IMR-90 (cell line): ENCODE data around the gene NXPH2. TPM values are rescaled to one million over a fixed set of nuclear protein-coding genes. Genes with fewer than 3 reads are reported as not detected.

ENCODE experiments used
- ATAC-seq: fragments of 200-7000 bp; cut with Tn5 transposase; 2 replicates; pipeline ENCODE4 v1.9.1; 2020; ENCODE audit warnings: low read depth, mild to moderate bottlenecking, moderate library complexity
- BruUV-seq: library from RNA; stranded (reverse); fragments of 400-500 nt; replicated peaks from 2 replicates; lab custom pipeline; 2021; lab: Mats Ljungman, UMichigan
- CTCF ChIA-PET: fragments of 300-600 bp; formaldehyde crosslinking; extraction: SDS; loops from one replicate; lab custom pipeline; 2021; ENCODE audit warnings: antibody characterized with exemption; lab: Yijun Ruan, JAX
- POLR2A ChIA-PET: fragments of 300-600 bp; sonication (Branson Sonifier 250); formaldehyde crosslinking; loops from one replicate; lab custom pipeline; 2022; ENCODE audit warnings: antibody characterized with exemption; ENCODE audit not compliant: unreplicated experiment; lab: Charles Lee
- DNase-seq: peaks from one replicate; pipeline ENCODE4 v3.0.0; 2013
- H2AFZ ChIP-seq: replicated peaks from 2 replicates; pipeline ENCODE3; 2013; ENCODE audit warnings: low read length, mild to moderate bottlenecking; ENCODE audit not compliant: poor library complexity
- H2AK5ac ChIP-seq: 2 replicates; pipeline ENCODE4 v1.6.1; 2013; ENCODE audit warnings: low read depth, low read length, inconsistent platforms
- H2AK9ac ChIP-seq: replicated peaks from 2 replicates; pipeline ENCODE3; 2013; ENCODE audit warnings: mild to moderate bottlenecking, low read depth, low read length, moderate library complexity; ENCODE audit not compliant: poor library complexity
- H2BK120ac ChIP-seq: 2 replicates; pipeline ENCODE4 v1.6.1; 2013; ENCODE audit warnings: low read depth, low read length, inconsistent platforms
- H2BK15ac ChIP-seq: 3 replicates; pipeline ENCODE4 v1.6.1; 2013; ENCODE audit warnings: low read depth, low read length, inconsistent platforms
- H2BK20ac ChIP-seq: 2 replicates; pipeline ENCODE4 v1.6.1; 2013; ENCODE audit warnings: low read depth, mild to moderate bottlenecking, inconsistent platforms, low read length, moderate library complexity
- H2BK5ac ChIP-seq: 2 replicates; pipeline ENCODE4 v1.6.1; 2013; ENCODE audit warnings: mild to moderate bottlenecking, low read depth, low read length, inconsistent platforms; ENCODE audit not compliant: poor library complexity, severe bottlenecking
- H3K14ac ChIP-seq: replicated peaks from 2 replicates; pipeline ENCODE4 v1.6.1; 2013; ENCODE audit warnings: low read depth, low read length, inconsistent platforms
- H3K18ac ChIP-seq: 2 replicates; pipeline ENCODE4 v1.6.1; 2013; ENCODE audit warnings: low read depth, low read length, control low read depth
- H3K23ac ChIP-seq: 2 replicates; pipeline ENCODE4 v1.6.1; 2013; ENCODE audit warnings: low read depth, low read length, inconsistent platforms
- H3K27ac ChIP-seq: 2 replicates; pipeline ENCODE4 v1.5.1; 2013; ENCODE audit warnings: mild to moderate bottlenecking, control low read depth, low read length; ENCODE audit not compliant: insufficient read depth
- H3K27me3 ChIP-seq: 2 replicates; pipeline ENCODE4 v1.6.1; 2013; ENCODE audit warnings: low read length; ENCODE audit not compliant: control insufficient read depth, insufficient read depth
- H3K36me3 ChIP-seq: 2 replicates; pipeline ENCODE4 v1.6.1; 2013; ENCODE audit warnings: low read length, mixed read lengths; ENCODE audit not compliant: control insufficient read depth, insufficient read depth
- H3K4ac ChIP-seq: 2 replicates; pipeline ENCODE4 v1.6.1; 2013; ENCODE audit warnings: low read depth, low read length, inconsistent platforms
- H3K4me1 ChIP-seq: 2 replicates; pipeline ENCODE4 v1.6.1; 2013; ENCODE audit warnings: low read length, mixed read lengths; ENCODE audit not compliant: control insufficient read depth, insufficient read depth
- H3K4me2 ChIP-seq: 2 replicates; pipeline ENCODE4 v1.6.1; 2013; ENCODE audit warnings: low read depth, mild to moderate bottlenecking, control low read depth, low read length, moderate library complexity
- H3K4me3 ChIP-seq: 2 replicates; pipeline ENCODE4 v1.5.1; 2013; ENCODE audit warnings: low read depth, mild to moderate bottlenecking, control low read depth, low read length, moderate library complexity; ENCODE audit not compliant: insufficient read depth
- H3K56ac ChIP-seq: 2 replicates; pipeline ENCODE4 v1.6.1; 2013; ENCODE audit warnings: low read length, inconsistent platforms; ENCODE audit not compliant: insufficient read depth; ENCODE audit errors: extremely low read depth
- H3K79me1 ChIP-seq, 2 experiments: 2 replicates each; pipeline ENCODE4 v1.6.1; 2013; ENCODE audit warnings: low read length in 2 of 2, inconsistent platforms in 1 of 2, low read depth in 1 of 2
- H3K9ac ChIP-seq: 2 replicates; pipeline ENCODE4 v1.6.1; 2013; ENCODE audit warnings: low read depth, low read length, control low read depth
- H3K9me1 ChIP-seq: 2 replicates; pipeline ENCODE4 v1.6.1; 2013; ENCODE audit warnings: low read length, inconsistent platforms; ENCODE audit not compliant: insufficient read depth
- H3K9me3 ChIP-seq: 2 replicates; pipeline ENCODE4 v1.6.1; 2013; ENCODE audit warnings: low read length; ENCODE audit not compliant: control insufficient read depth, insufficient read depth
- H4K20me1 ChIP-seq: 2 replicates; pipeline ENCODE4 v1.6.1; 2013; ENCODE audit warnings: low read length, inconsistent platforms; ENCODE audit not compliant: insufficient read depth
- H4K5ac ChIP-seq: 2 replicates; pipeline ENCODE4 v1.6.1; 2013; ENCODE audit warnings: mild to moderate bottlenecking, low read depth, low read length, control low read depth
- H4K8ac ChIP-seq, 2 experiments: 2 replicates each; pipeline ENCODE4 v1.6.1; 2013; ENCODE audit warnings: low read depth in 2 of 2, low read length in 2 of 2, control low read depth in 1 of 2, inconsistent platforms in 1 of 2
- H4K91ac ChIP-seq: 2 replicates; pipeline ENCODE4 v1.6.1; 2013; ENCODE audit warnings: low read depth, low read length, inconsistent platforms; ENCODE audit not compliant: insufficient read depth
- BHLHE40 ChIP-seq: fragments of 150-350 bp; IDR thresholded peaks from 2 replicates; pipeline ENCODE4 v1.6.1; 2016; ENCODE audit warnings: mild to moderate bottlenecking, low read depth, low read length
- CEBPB ChIP-seq: IDR thresholded peaks from 2 replicates; pipeline ENCODE4 v1.6.1; 2012; ENCODE audit warnings: low read depth, low read length, improper control_type of control experiment
- CHD1 ChIP-seq: IDR thresholded peaks from 2 replicates; pipeline ENCODE4 v1.6.1; 2012; ENCODE audit warnings: low read depth, low read length, improper control_type of control experiment
- FOS ChIP-seq: fragments of 150-350 bp; IDR thresholded peaks from 2 replicates; pipeline ENCODE4 v1.6.1; 2016; ENCODE audit warnings: low read depth, low read length
- MAFK ChIP-seq: IDR thresholded peaks from 2 replicates; pipeline ENCODE4 v1.6.1; 2012; ENCODE audit warnings: low read depth, low read length, improper control_type of control experiment
- MAZ ChIP-seq: IDR thresholded peaks from 2 replicates; pipeline ENCODE4 v1.6.1; 2012; ENCODE audit warnings: low read depth, mild to moderate bottlenecking, low read length, improper control_type of control experiment, moderate library complexity, borderline replicate concordance
- MXI1 ChIP-seq: IDR thresholded peaks from 2 replicates; pipeline ENCODE4 v1.6.1; 2012; ENCODE audit warnings: low read depth, mild to moderate bottlenecking, low read length, moderate library complexity, borderline replicate concordance
- NFE2L2 ChIP-seq: fragments of 150-350 bp; IDR thresholded peaks from 2 replicates; pipeline ENCODE4 v1.6.1; 2016; ENCODE audit warnings: low read depth, mild to moderate bottlenecking, low read length
- POLR2A ChIP-seq: IDR thresholded peaks from 2 replicates; pipeline ENCODE4 v1.6.1; 2012; ENCODE audit warnings: mild to moderate bottlenecking, low read depth, low read length
- RAD21 ChIP-seq: IDR thresholded peaks from 2 replicates; pipeline ENCODE4 v1.6.1; 2012; ENCODE audit warnings: low read length, improper control_type of control experiment
- RCOR1 ChIP-seq: IDR thresholded peaks from 2 replicates; pipeline ENCODE4 v1.6.1; 2012; ENCODE audit warnings: mild to moderate bottlenecking, low read length, improper control_type of control experiment; ENCODE audit not compliant: insufficient replicate concordance
- RFX5 ChIP-seq: IDR thresholded peaks from 2 replicates; pipeline ENCODE4 v1.8.0; 2012; ENCODE audit warnings: low read depth, mild to moderate bottlenecking, low read length, moderate library complexity
- SMC3 ChIP-seq: fragments of 150-350 bp; IDR thresholded peaks from 2 replicates; pipeline ENCODE4 v1.6.1; 2016; ENCODE audit warnings: low read depth, mild to moderate bottlenecking, antibody characterized with exemption, low read length, moderate library complexity
- WGBS, 2 experiments: methylation state at CpG; one replicate each; pipeline versions ENCODE4 v1.1.5 to v1.1.7; 2013; ENCODE audit warnings: missing lambda C conversion rate in 2 of 2; ENCODE audit not compliant: insufficient read length in 1 of 2; ENCODE audit errors: extremely low coverage in 2 of 2; 5-methylcytosine and 5-hydroxymethylcytosine counted together
- dilution Hi-C: fragments of 300-500 bp; cut with HindIII; formaldehyde crosslinking; loops from one replicate; pipeline ENCODE4 v1.14.3; 2018; ENCODE audit warnings: low sequenced_read_pairs; ENCODE audit not compliant: unreplicated experiment
- in situ Hi-C: fragments of 300-500 bp; cut with MboI; formaldehyde crosslinking; loops from 3 replicates; pipeline ENCODE4 v1.14.3; 2019; ENCODE audit warnings: low sequenced_read_pairs, inconsistent platforms, mixed read lengths
- intact Hi-C: fragments of 100-400 bp; cut with micrococcal nuclease; formaldehyde crosslinking; loops from 2 replicates; pipeline ENCODE4 v1.10.0; 2022
- polyA plus RNA-seq, 3 experiments: library from polyadenylated mRNA; depleted of rRNA; stranded (reverse); fragments of >200 nt; gene quantifications; 2 replicates each; pipeline ENCODE4 v1.2.3, GENCODE V29; 2012; ENCODE audit warnings: low replicate concordance in 1 of 3
- total RNA-seq: library from RNA; depleted of rRNA; stranded (reverse); fragments of >200 nt; gene quantifications from 2 replicates; pipeline ENCODE4 v1.2.3, GENCODE V29; 2012
- TF ChIP-seq, protein P1 (sequence below): conservative IDR thresholded peaks from 2 replicates; pipeline ENCODE4 v1.5.1; 2012; ENCODE audit warnings: mild to moderate bottlenecking, low read depth, low read length, improper control_type of control experiment
- TF ChIP-seq, protein P2 (sequence below): fragments of 150-350 bp; IDR thresholded peaks from 2 replicates; pipeline ENCODE4 v1.6.1; 2016; ENCODE audit warnings: low read depth, mild to moderate bottlenecking, low read length, moderate library complexity, borderline replicate concordance
- TF ChIP-seq, protein P3 (sequence below): fragments of 150-350 bp; IDR thresholded peaks from 2 replicates; pipeline ENCODE4 v1.6.1; 2017; ENCODE audit warnings: mild to moderate bottlenecking, antibody characterized with exemption, low read length, low read depth

The NXPH2 gene
- total and polyA plus RNA-seq, 2 of the 4 experiments (the other 2 are of a cell fraction), result not detected

DNA sequence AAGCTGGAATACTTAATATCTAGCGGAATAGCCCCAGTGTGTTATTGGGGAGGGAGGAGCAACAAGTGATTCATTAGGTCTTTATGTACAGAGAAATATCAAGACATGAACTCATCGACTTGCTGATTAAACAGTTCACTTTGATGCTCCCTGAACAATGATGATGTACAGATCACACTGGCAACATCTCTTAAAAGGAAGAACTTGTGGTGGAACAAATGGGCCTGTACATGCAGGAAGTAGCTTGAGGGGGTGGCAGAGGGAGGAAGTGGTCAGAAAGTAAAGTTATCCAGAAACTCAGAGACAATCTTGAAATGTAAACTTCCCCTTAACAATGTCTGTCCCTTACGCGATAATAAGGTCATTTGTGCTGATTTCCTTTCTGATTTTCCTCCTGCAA lies 90.5 kb downstream of the NXPH2 start:
- H3K9me1 ChIP-seq, result no peaks in the 10 kb centered on the region
- BruUV-seq, result no TSS peak
- no peak overlapping the region for H4K5ac ChIP-seq
- H3K27me3 ChIP-seq, result no peaks in the 10 kb centered on the region
- no peak overlapping the region for H2BK20ac ChIP-seq
- H3K23ac ChIP-seq, result no peak overlapping the region
- H3K56ac ChIP-seq, result no peak overlapping the region
- ChIA-PET POLR2A (no interaction called here), CTCF (interaction anchor here (0.6 kb wide), 1 partner anchor 139 kb away, joined by 3 read pairs; no protein-coding TSS in a partner anchor)
- H2AFZ ChIP-seq, result no peak overlapping the region
- H3K4me1 ChIP-seq, result no peaks in the 10 kb centered on the region
- no peak overlapping the region for H2AK9ac ChIP-seq
- H3K18ac ChIP-seq, result no peak overlapping the region
- H4K8ac ChIP-seq, result no peak overlapping the region
- no peak overlapping the region for H3K27ac ChIP-seq
- intact Hi-C loops, result no loop called here
- dilution Hi-C loops, result no loop called here
- ATAC-seq (no peak), DNase-seq (no peak)
- H4K91ac ChIP-seq, result no peak overlapping the region
- no peak overlapping the region for H2BK15ac ChIP-seq
- H2BK5ac ChIP-seq, result no peak overlapping the region
- H3K9ac ChIP-seq, result no peak overlapping the region
- no peaks in the 10 kb centered on the region for H3K36me3 ChIP-seq
- no peaks in the 10 kb centered on the region for H4K20me1 ChIP-seq
- H3K79me1 ChIP-seq, result no peaks in the 10 kb centered on the region
- no peak overlapping the region for H3K14ac ChIP-seq
- no peak overlapping the region for H2AK5ac ChIP-seq
- H3K4me3 ChIP-seq, result no peak overlapping the region
- no peaks in the 10 kb centered on the region for H3K9me3 ChIP-seq
- no peak overlapping the region for H2BK120ac ChIP-seq
- WGBS, 2 experiments, result 33% methylated on average over 2 of the region's 4 CpGs; no CpG with 5 or more reads in 1 of the 2 experiments
- TF ChIP-seq MAFK (no peak), FOS (no peak), POLR2A (no peak), RFX5 (no peak), CEBPB (no peak), CHD1 (no peak), RCOR1 (no peak), MXI1 (no peak), BHLHE40 (no peak), SMC3 (no peak), MAZ (no peak), NFE2L2 (no peak), RAD21 (no peak)
- TF ChIP-seq, protein P1, sequence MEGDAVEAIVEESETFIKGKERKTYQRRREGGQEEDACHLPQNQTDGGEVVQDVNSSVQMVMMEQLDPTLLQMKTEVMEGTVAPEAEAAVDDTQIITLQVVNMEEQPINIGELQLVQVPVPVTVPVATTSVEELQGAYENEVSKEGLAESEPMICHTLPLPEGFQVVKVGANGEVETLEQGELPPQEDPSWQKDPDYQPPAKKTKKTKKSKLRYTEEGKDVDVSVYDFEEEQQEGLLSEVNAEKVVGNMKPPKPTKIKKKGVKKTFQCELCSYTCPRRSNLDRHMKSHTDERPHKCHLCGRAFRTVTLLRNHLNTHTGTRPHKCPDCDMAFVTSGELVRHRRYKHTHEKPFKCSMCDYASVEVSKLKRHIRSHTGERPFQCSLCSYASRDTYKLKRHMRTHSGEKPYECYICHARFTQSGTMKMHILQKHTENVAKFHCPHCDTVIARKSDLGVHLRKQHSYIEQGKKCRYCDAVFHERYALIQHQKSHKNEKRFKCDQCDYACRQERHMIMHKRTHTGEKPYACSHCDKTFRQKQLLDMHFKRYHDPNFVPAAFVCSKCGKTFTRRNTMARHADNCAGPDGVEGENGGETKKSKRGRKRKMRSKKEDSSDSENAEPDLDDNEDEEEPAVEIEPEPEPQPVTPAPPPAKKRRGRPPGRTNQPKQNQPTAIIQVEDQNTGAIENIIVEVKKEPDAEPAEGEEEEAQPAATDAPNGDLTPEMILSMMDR, result no peak
- TF ChIP-seq, protein P2, sequence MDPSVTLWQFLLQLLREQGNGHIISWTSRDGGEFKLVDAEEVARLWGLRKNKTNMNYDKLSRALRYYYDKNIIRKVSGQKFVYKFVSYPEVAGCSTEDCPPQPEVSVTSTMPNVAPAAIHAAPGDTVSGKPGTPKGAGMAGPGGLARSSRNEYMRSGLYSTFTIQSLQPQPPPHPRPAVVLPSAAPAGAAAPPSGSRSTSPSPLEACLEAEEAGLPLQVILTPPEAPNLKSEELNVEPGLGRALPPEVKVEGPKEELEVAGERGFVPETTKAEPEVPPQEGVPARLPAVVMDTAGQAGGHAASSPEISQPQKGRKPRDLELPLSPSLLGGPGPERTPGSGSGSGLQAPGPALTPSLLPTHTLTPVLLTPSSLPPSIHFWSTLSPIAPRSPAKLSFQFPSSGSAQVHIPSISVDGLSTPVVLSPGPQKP, result no peak
- TF ChIP-seq, protein P3, sequence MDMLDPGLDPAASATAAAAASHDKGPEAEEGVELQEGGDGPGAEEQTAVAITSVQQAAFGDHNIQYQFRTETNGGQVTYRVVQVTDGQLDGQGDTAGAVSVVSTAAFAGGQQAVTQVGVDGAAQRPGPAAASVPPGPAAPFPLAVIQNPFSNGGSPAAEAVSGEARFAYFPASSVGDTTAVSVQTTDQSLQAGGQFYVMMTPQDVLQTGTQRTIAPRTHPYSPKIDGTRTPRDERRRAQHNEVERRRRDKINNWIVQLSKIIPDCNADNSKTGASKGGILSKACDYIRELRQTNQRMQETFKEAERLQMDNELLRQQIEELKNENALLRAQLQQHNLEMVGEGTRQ, result no peak
- H3K4ac ChIP-seq, result no peak overlapping the region
- in situ Hi-C loops, result no loop called here
- no peak overlapping the region for H3K4me2 ChIP-seq
